RWPE1 (cell line): ENCODE results near the gene SLC23A3.

Experiments
- CTCF ChIA-PET: fragments of 350-600 bp; sonication (Branson Sonifier 250); formaldehyde crosslinking; extraction: SDS; loops from one replicate; lab custom pipeline; 2021; lab: Yijun Ruan, JAX
- POLR2A ChIA-PET: fragments of 400-600 bp; formaldehyde crosslinking; extraction: SDS; loops from one replicate; lab custom pipeline; 2020; ENCODE audit warnings: antibody characterized with exemption; ENCODE audit not compliant: low non-redundant PET; lab: Yijun Ruan, JAX
- DNase-seq: peaks from one replicate; pipeline ENCODE4 v3.0.0; 2012; ENCODE audit warnings: low spot score
- H3K27ac ChIP-seq: fragments of 450-650 bp; 2 replicates; pipeline ENCODE4 v1.5.1; 2017
- CTCF ChIP-seq: fragments of 450-650 bp; conservative IDR thresholded peaks from 2 replicates; pipeline ENCODE4 v1.5.1; 2017; ENCODE audit warnings: low read depth, mild to moderate bottlenecking

SLC23A3 gene

DNA sequence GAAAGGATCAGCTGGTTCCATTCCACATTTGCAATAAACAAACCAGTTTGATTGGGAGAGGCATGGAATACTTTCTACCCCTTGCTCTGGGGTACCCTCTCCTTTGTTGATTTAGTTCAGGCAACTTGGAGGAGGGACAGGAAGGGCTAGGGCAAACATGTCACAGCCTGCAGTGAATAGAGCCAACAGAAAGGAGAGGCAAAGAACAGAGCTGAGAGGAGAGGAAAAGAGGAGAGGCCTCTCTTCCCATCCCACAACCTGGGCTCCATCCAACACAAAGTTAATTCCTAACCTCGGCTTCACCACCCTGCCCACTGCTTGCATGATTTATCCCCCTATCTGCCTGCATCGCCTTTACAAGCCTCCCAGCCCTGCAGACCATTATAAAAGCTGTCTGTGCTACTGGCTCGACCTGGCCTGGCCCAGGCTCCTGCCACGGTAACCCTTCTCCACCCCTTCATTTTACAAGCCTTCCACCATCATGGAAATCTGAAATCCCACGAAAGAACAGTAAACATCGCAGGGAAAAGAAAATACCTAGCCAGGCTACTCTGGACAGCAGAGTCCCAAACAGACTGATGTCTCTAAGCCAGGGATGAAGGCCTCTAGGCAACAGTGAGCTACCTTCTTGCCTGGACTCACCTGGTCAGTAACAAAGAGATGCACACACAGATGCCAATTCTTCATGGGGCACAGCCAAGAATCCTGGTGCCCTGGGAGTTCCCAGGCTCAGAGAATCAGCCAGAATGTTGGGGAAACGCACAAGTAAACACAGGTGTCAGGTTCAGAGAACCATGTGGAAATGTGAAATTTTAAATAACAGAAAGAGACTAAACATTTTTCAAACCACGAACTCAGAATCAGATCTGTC is 52.8 kb downstream of the SLC23A3 start:
- H3K27ac ChIP-seq, result 0 out of 2 replicates have a peak overlapping the region, but pooled peaks have one; percentile 3
- POLR2A ChIA-PET, result interaction anchor here (0.6 kb wide), 1 partner anchor 203 kb away, joined by 3 read pairs; no protein-coding TSS in a partner anchor
- CTCF ChIA-PET, result interaction anchor here (0.5 to 1.9 kb wide), 7 partner anchors 9 to 176 kb away, joined by 3 to 8 read pairs (median 4); no protein-coding TSS in a partner anchor
- TF ChIP-seq CTCF, result no peak
- no peak for DNase-seq

- DNase-seq, result no peak
- ChIA-PET CTCF (interaction anchor here (0.6 kb wide), 1 partner anchor 34 kb away, joined by 3 read pairs; no protein-coding TSS in a partner anchor), POLR2A (no interaction called here)
- H3K27ac ChIP-seq, result no peak overlapping the region
- no peak for TF ChIP-seq CTCF
Observed at GRCh38 chr2:219112651-219113338, 57.0 kb downstream of the SLC23A3 start.

- ChIA-PET CTCF (no interaction called here), POLR2A (no interaction called here)
- TF ChIP-seq CTCF, result no peak
- H3K27ac ChIP-seq, result no peak overlapping the region
- DNase-seq, result no peak
Observed at GRCh38 chr2:219112062-219112406, 57.8 kb downstream of the SLC23A3 start.
